ENCODE results near the gene YOD1.

The YOD1 gene

GRCh38 chr1:207020709-207021107 is 30.3 kb downstream of the YOD1 start:
- DNase-seq (ENCODE audit: low read depth): no peak
- no peak overlapping the region for H3K4me3 ChIP-seq (ENCODE audit: control insufficient read depth, low read depth, low read length)
- TF ChIP-seq CTCF (IDR thresholded peaks at IDR 0.05; ENCODE audit: control insufficient read depth, insufficient read depth, low read depth, low read length, missing control alignments): no peak

- no peak overlapping the region for H3K4me3 ChIP-seq (ENCODE audit: control insufficient read depth, low read depth, low read length)
- no peak for DNase-seq (ENCODE audit: low read depth)
- TF ChIP-seq CTCF (IDR thresholded peaks at IDR 0.05; ENCODE audit: control insufficient read depth, insufficient read depth, low read depth, low read length, missing control alignments): no peak
Measured at GRCh38 chr1:207020065-207020708, 30.8 kb downstream of the YOD1 start.

GRCh38 chr1:207019661-207020060 is 31.3 kb downstream of the YOD1 start:
- H3K4me3 ChIP-seq (ENCODE audit: control insufficient read depth, low read depth, low read length): no peak overlapping the region
- TF ChIP-seq CTCF (IDR thresholded peaks at IDR 0.05; ENCODE audit: control insufficient read depth, insufficient read depth, low read depth, low read length, missing control alignments): no peak

GRCh38 chr1:207019161-207019560 is 31.8 kb downstream of the YOD1 start:
- no peak overlapping the region for H3K4me3 ChIP-seq (ENCODE audit: control insufficient read depth, low read depth, low read length)
- no peak for TF ChIP-seq CTCF (IDR thresholded peaks at IDR 0.05; ENCODE audit: control insufficient read depth, insufficient read depth, low read depth, low read length, missing control alignments)
- DNase-seq (ENCODE audit: low read depth): no peak

More at GRCh38 chr1:207019661-207020060, 31.3 kb downstream of the YOD1 start:
- no peak for DNase-seq (ENCODE audit: low read depth)

GRCh38 chr1:207018707-207019106 is 32.3 kb downstream of the YOD1 start:
- no peak for TF ChIP-seq CTCF (IDR thresholded peaks at IDR 0.05; ENCODE audit: control insufficient read depth, insufficient read depth, low read depth, low read length, missing control alignments)
- DNase-seq (ENCODE audit: low read depth): no peak
- H3K4me3 ChIP-seq (ENCODE audit: control insufficient read depth, low read depth, low read length): no peak overlapping the region

- no peak for DNase-seq (ENCODE audit: low read depth)
- no peak overlapping the region for H3K4me3 ChIP-seq (ENCODE audit: control insufficient read depth, low read depth, low read length)
- no peak for TF ChIP-seq CTCF (IDR thresholded peaks at IDR 0.05; ENCODE audit: control insufficient read depth, insufficient read depth, low read depth, low read length, missing control alignments)
Measured at GRCh38 chr1:207017615-207018559, 33.1 kb downstream of the YOD1 start.
